ENCODE results near the gene PPP1R2. TPM values are rescaled to one million over a fixed set of nuclear protein-coding genes. Genes with fewer than 3 reads are reported as not detected.
"Not testable (repeated sequence)": the region's sequence is repeated elsewhere in the genome, so short reads cannot be mapped to it uniquely, and the experiment has no call there.

The PPP1R2 gene
- total RNA-seq, 1 donor = 365 TPM

GRCh38 chr3:195535293-195535692 is 7.8 kb downstream of the PPP1R2 start:
- H3K4me1 ChIP-seq (ENCODE audit: insufficient read depth, low read length) = peaks cover 50% of the 10 kb centered on the region
- H3K4me3 ChIP-seq (ENCODE audit: low read length) = no peak overlapping the region
- no peaks in the 10 kb centered on the region for H3K9me3 ChIP-seq (ENCODE audit: low read depth, low read length)
- no peaks in the 10 kb centered on the region for H3K27me3 ChIP-seq (ENCODE audit: insufficient read depth, low read length)

DNA sequence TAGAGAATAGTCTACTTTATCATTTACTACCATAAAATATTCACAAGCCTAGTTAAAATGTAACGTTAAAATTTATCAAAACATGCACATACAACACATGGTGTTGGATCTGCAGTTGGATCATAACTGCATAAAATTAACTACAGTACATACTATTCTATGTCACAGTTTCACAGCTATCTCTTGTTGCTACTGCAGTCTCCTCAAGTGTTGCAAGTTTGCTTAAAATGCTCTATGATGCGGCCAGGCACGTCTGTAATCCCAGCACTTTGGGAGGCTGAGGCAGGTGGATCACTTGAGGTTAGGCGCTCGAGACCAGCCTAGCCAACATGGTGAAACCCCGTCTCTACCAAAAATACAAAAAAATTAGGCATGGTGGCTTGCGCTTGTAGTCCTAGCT is 10.3 kb downstream of the PPP1R2 start:
- Histone ChIP-seq H3K4me1 (ENCODE audit: insufficient read depth, low read length) (peaks cover 36% of the 10 kb centered on the region), H3K27me3 (ENCODE audit: insufficient read depth, low read length) (no peaks in the 10 kb centered on the region), H3K9me3 (ENCODE audit: low read depth, low read length) (no peaks in the 10 kb centered on the region), H3K4me3 (ENCODE audit: low read length) (no peak overlapping the region)

DNA sequence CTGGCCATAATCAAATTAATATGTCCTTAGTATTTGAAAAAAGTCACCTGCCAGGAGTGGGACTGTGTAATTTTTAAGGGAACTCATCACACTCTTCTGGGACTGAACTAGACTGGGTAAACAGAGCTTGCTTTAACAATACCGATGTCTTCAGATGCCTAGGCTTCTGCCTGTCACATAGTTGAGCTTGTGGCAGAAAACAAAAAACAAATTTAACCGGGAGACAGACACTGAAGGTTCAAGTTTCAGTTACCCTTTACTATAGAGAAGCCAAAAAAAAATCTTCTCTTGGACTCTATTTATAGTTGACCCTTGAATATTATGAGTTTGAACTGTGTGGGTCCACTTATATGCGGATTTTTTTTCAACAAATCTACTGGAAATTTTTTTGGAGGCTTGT is 10.8 kb downstream of the PPP1R2 start:
- Histone ChIP-seq H3K4me3 (ENCODE audit: low read length) (no peak overlapping the region), H3K4me1 (ENCODE audit: insufficient read depth, low read length) (peaks cover 35% of the 10 kb centered on the region), H3K9me3 (ENCODE audit: low read depth, low read length) (no peaks in the 10 kb centered on the region), H3K27me3 (ENCODE audit: insufficient read depth, low read length) (no peaks in the 10 kb centered on the region)

GRCh38 chr3:195531683-195532082 is 11.4 kb downstream of the PPP1R2 start:
- no peaks in the 10 kb centered on the region for H3K27me3 ChIP-seq (ENCODE audit: insufficient read depth, low read length)
- no peaks in the 10 kb centered on the region for H3K9me3 ChIP-seq (ENCODE audit: low read depth, low read length)
- H3K4me3 ChIP-seq (ENCODE audit: low read length) = no peak overlapping the region
- peaks cover 35% of the 10 kb centered on the region for H3K4me1 ChIP-seq (ENCODE audit: insufficient read depth, low read length)

- peaks cover 12% of the 10 kb centered on the region for H3K4me1 ChIP-seq (ENCODE audit: insufficient read depth, low read length)
- H3K9me3 ChIP-seq (ENCODE audit: low read depth, low read length) = no peaks in the 10 kb centered on the region
- no peaks in the 10 kb centered on the region for H3K27me3 ChIP-seq (ENCODE audit: insufficient read depth, low read length)
- H3K4me3 ChIP-seq (ENCODE audit: low read length) = no peak overlapping the region
Measured at GRCh38 chr3:195526492-195526891, 16.6 kb downstream of the PPP1R2 start.

DNA sequence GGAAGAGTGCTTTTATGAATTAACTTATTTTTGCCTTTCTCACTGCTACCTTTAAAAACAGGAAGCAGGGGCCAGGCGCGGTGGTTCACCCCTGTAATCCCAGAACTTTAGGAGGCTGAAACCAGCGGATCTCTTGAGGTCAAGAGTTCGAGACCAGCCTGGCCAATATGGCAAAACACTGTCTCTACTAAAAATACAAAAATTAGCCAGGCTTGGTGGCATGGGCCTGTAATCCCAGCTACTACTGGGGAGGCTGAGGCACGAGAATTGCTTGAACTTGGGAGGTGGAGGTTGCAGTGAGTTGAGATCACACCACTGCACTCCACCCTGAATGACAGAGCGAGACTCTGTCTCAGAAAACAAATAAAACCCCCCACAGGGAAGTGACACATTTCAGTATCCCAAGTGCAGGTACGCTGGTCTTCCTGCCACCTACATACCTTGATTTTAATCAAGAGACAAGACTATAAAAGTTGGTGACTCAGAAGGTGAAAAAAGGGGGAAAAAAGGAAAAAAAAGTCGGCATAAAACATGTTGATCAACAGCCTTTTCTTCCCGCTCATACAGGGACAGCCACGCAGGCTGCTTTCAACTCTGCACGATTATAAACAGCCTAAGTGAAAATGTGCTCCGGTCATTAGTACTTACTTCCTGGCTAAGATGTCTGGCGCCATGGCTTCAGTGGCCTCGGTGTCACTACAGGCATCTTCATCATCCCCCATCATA is 18.8 kb downstream of the PPP1R2 start:
- Histone ChIP-seq H3K9me3 (ENCODE audit: low read depth, low read length) (no peaks in the 10 kb centered on the region), H3K4me3 (ENCODE audit: low read length) (no peak overlapping the region), H3K27me3 (ENCODE audit: insufficient read depth, low read length) (no peaks in the 10 kb centered on the region), H3K4me1 (ENCODE audit: insufficient read depth, low read length) (peaks cover 12% of the 10 kb centered on the region)

DNA sequence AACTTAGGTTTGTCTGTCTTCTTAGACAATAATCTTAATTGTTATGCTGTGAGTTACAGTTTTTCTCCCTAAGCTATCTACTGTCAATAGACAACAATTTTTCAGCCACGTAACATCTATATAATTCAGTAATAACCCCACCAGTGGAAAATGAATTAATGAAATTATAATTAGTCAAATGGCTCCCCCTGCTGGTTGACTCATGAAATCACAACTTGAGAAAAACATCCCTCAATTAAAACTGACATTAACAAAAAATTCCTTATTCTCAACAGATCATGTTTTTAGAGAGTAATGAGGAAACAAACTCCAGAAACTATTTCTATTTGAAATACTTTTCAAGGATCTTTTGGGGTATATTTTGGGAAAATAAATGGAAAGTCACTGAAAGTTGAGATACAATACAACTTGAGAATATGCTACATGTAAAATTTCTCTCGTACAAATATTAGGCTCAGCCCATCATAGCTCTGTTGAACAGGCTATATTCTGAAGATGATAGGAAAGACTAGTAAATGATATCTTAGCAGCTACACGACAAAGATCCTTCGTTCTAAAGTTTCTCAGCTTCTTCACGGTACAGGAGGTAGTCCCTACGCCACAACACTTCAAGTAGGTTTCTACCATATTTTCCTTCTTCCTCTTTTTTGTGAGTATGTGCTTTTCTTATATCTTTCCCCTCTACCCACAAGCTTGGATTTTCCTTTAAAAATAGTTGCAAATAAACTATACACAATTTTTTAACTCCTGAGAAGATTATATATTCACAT is 20.7 kb downstream of the PPP1R2 start:
- peaks cover 12% of the 10 kb centered on the region for H3K4me1 ChIP-seq (ENCODE audit: insufficient read depth, low read length)
- no peak overlapping the region for H3K4me3 ChIP-seq (ENCODE audit: low read length)
- H3K9me3 ChIP-seq (ENCODE audit: low read depth, low read length) = no peaks in the 10 kb centered on the region
- no peaks in the 10 kb centered on the region for H3K27me3 ChIP-seq (ENCODE audit: insufficient read depth, low read length)

DNA sequence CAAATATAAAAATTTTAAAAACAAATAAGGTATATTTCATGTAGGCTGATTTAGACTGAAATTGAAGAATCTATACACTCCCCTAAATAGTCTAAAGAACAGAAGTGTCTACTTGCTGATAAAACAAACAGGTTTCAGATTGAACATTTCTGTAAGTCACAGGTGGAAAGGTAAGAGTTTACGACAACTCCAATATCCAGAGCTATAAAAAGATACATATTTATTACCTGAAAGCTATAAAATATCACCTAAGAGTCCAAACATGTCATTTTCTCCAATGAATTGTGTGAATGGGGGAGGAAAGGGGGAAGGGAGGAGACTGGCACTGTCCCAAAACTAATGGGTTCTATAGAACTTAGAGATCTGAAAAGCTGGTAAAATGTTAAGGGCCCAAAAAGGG is 26.1 kb downstream of the PPP1R2 start:
- no peaks in the 10 kb centered on the region for H3K4me1 ChIP-seq (ENCODE audit: insufficient read depth, low read length)
- no peak overlapping the region for H3K4me3 ChIP-seq (ENCODE audit: low read length)
- H3K27me3 ChIP-seq (ENCODE audit: insufficient read depth, low read length) = no peaks in the 10 kb centered on the region
- no peaks in the 10 kb centered on the region for H3K9me3 ChIP-seq (ENCODE audit: low read depth, low read length)

- not testable (repeated sequence) for H3K27me3 ChIP-seq (ENCODE audit: insufficient read depth, low read length); H3K4me1 ChIP-seq (ENCODE audit: insufficient read depth, low read length); H3K9me3 ChIP-seq (ENCODE audit: low read depth, low read length); H3K4me3 ChIP-seq (ENCODE audit: low read length)
Measured at GRCh38 chr3:195514610-195515235, 28.4 kb downstream of the PPP1R2 start.

DNA sequence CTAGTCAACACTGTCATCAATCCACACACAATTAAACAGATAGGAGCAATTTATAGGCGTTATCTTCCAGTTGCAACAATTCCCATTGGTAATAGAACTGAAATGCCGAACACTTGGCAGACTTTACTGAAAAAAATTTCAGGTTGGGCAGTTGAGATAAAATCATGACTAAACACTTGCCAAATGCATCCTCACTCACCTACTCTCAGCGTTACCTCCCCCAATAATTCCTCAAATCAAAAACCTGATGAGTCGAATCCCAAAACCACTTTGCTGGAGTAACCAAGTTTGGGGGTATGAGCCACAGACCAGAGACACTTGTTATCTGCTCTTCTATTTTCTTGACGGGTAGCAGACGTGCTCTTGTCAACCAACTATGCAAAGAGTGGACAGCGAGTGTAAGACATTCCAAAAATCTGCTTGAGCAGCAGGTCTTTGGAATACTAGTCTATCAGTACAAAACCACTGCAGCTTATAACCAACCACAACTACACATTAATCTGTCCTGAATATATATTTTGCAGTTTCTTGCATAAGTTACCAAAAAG is 30.3 kb downstream of the PPP1R2 start:
- Histone ChIP-seq H3K27me3 (ENCODE audit: insufficient read depth, low read length) (no peaks in the 10 kb centered on the region), H3K4me3 (ENCODE audit: low read length) (no peak overlapping the region), H3K9me3 (ENCODE audit: low read depth, low read length) (no peaks in the 10 kb centered on the region), H3K4me1 (ENCODE audit: insufficient read depth, low read length) (peaks cover 21% of the 10 kb centered on the region)

DNA sequence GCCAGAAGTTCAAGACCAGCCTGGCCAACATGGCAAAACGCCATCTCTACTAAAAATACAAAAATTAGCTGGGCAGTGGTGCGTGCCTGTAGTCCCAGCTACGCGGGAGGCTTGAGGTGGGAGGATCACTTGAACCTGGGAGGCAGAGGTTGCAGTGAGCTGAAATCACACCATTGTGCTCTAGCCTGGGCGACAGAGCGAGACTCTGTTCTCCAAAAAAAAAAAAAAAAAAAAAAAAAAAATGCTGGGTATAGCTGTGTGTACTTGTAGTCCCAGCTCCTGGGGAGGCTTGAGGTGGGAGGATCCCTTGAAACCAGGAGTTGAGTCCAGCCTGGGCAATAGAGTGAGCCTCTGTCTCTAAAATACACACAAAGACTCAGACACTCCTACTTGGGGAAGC is 32.0 kb downstream of the PPP1R2 start:
- H3K9me3 ChIP-seq (ENCODE audit: low read depth, low read length) = no peaks in the 10 kb centered on the region
- H3K4me3 ChIP-seq (ENCODE audit: low read length) = no peak overlapping the region
- H3K4me1 ChIP-seq (ENCODE audit: insufficient read depth, low read length) = peaks cover 25% of the 10 kb centered on the region
- no peaks in the 10 kb centered on the region for H3K27me3 ChIP-seq (ENCODE audit: insufficient read depth, low read length)

- no peaks in the 10 kb centered on the region for H3K9me3 ChIP-seq (ENCODE audit: low read depth, low read length)
- no peaks in the 10 kb centered on the region for H3K27me3 ChIP-seq (ENCODE audit: insufficient read depth, low read length)
- H3K4me3 ChIP-seq (ENCODE audit: low read length) = no peak overlapping the region
- H3K4me1 ChIP-seq (ENCODE audit: insufficient read depth, low read length) = peaks cover 25% of the 10 kb centered on the region
Measured at GRCh38 chr3:195508185-195508584, 34.9 kb downstream of the PPP1R2 start.

GRCh38 chr3:195475614-195476013 is 67.5 kb downstream of the PPP1R2 start:
- Histone ChIP-seq H3K27me3 (ENCODE audit: insufficient read depth, low read length) (no peaks in the 10 kb centered on the region), H3K4me1 (ENCODE audit: insufficient read depth, low read length) (no peaks in the 10 kb centered on the region), H3K9me3 (ENCODE audit: low read depth, low read length) (no peaks in the 10 kb centered on the region), H3K4me3 (ENCODE audit: low read length) (no peak overlapping the region)

DNA sequence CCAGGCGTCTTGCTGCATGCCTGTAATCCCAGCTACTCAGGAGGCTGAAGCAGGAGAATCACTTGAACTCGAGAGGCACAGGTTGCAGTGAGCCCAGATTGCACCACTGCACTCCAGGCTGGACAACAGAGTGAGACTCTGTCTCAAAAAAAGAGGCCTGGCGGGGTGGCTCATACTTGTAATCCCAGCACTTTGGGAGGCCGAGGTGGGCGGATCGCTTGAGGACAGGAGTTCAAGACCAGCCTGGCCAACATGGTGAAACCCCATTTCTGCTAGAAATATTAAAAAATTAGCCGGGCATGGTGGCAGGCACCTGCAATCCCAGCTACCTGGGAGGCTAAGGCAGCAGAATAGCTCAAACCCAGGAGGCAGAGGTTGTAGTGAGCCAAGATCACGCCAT is 68.0 kb downstream of the PPP1R2 start:
- H3K4me3 ChIP-seq (ENCODE audit: low read length); H3K27me3 ChIP-seq (ENCODE audit: insufficient read depth, low read length); H3K9me3 ChIP-seq (ENCODE audit: low read depth, low read length); H3K4me1 ChIP-seq (ENCODE audit: insufficient read depth, low read length): not testable (repeated sequence)

GRCh38 chr3:195468841-195469240 is 74.3 kb downstream of the PPP1R2 start:
- Histone ChIP-seq H3K9me3 (ENCODE audit: low read depth, low read length) (no peaks in the 10 kb centered on the region), H3K4me3 (ENCODE audit: low read length) (no peak overlapping the region), H3K4me1 (ENCODE audit: insufficient read depth, low read length) (no peaks in the 10 kb centered on the region), H3K27me3 (ENCODE audit: insufficient read depth, low read length) (no peaks in the 10 kb centered on the region)

Data from mononuclear cell (primary cell).